GM10248 (cell line): ENCODE data around the gene KCNIP4.

Experiments
- CTCF ChIA-PET: fragments of 300-600 bp; sonication (Branson Sonifier 250); formaldehyde crosslinking; extraction: SDS; loops from one replicate; lab custom pipeline; 2021; ENCODE audit warnings: antibody characterized with exemption; lab: Yijun Ruan, JAX
- POLR2A ChIA-PET: fragments of 350-650 bp; sonication (Branson Sonifier 250); formaldehyde crosslinking; extraction: SDS; loops from one replicate; lab custom pipeline; 2020; ENCODE audit warnings: antibody characterized with exemption; lab: Yijun Ruan, JAX
- DNase-seq: peaks from one replicate; pipeline ENCODE4 v3.0.0; 2012; ENCODE audit errors: extremely low spot score
- CTCF ChIP-seq: IDR thresholded peaks from 2 replicates; pipeline ENCODE4 v1.5.1; 2012; ENCODE audit warnings: mild to moderate bottlenecking, low read depth; ENCODE audit errors: extremely low read depth, missing control alignments, control extremely low read depth

Gene KCNIP4

GRCh38 chr4:20773144-20773997, 1175.2 kb downstream of the KCNIP4 start:
- peak; percentile 64 for TF ChIP-seq CTCF
- ChIA-PET POLR2A (no interaction called here), CTCF (interaction anchor here (0.7 to 5.8 kb wide), 29 partner anchors 7 to 1006 kb away, joined by 3 to 57 read pairs (median 4); no protein-coding TSS in a partner anchor)
- peak; percentile 41 for DNase-seq

- ChIA-PET CTCF (interaction anchor here (1.4 to 3.1 kb wide), 2 partner anchors 8 to 10 kb away, joined by 4 to 12 read pairs; no protein-coding TSS in a partner anchor), POLR2A (no interaction called here)
- no peak for TF ChIP-seq CTCF
- no peak for DNase-seq
These were observed 1184.1 kb downstream of the KCNIP4 start for GRCh38 chr4:20764366-20764992.

- DNase-seq = no peak
These were observed 1186.7 kb downstream of the KCNIP4 start for GRCh38 chr4:20761826-20762225.

GRCh38 chr4:20761382-20761781, 1187.2 kb downstream of the KCNIP4 start:
- no peak for DNase-seq
- TF ChIP-seq CTCF = no peak
- ChIA-PET CTCF (interaction anchor here (1.1 to 3.0 kb wide), 3 partner anchors 11 to 33 kb away, joined by 3 to 16 read pairs (median 3); no protein-coding TSS in a partner anchor), POLR2A (no interaction called here)

More at GRCh38 chr4:20761826-20762225, 1186.7 kb downstream of the KCNIP4 start:
- CTCF ChIA-PET = interaction anchor here (1.4 to 3.0 kb wide), 2 partner anchors 11 to 33 kb away, joined by 3 to 16 read pairs; no protein-coding TSS in a partner anchor
- TF ChIP-seq CTCF = no peak
- POLR2A ChIA-PET = no interaction called here

- DNase-seq = no peak
- ChIA-PET CTCF (interaction anchor here (1.2 to 3.0 kb wide), 2 partner anchors 13 to 15 kb away, joined by 3 to 16 read pairs; no protein-coding TSS in a partner anchor), POLR2A (no interaction called here)
- TF ChIP-seq CTCF = no peak
These were observed 1188.5 kb downstream of the KCNIP4 start for GRCh38 chr4:20760053-20760452.

- CTCF ChIA-PET = interaction anchor here (1.5 kb wide), 1 partner anchor 18 kb away, joined by 3 read pairs; no protein-coding TSS in a partner anchor
- DNase-seq = no peak
- POLR2A ChIA-PET = no interaction called here
- TF ChIP-seq CTCF = no peak
These were observed 1194.5 kb downstream of the KCNIP4 start for GRCh38 chr4:20754036-20754435.
